Keratinocyte (primary cell): ENCODE results near the gene PTPRN2. TPM values are rescaled to one million over a fixed set of nuclear protein-coding genes. Genes with fewer than 3 reads are reported as not detected.

Experiments used
- DNase-seq: peaks from one replicate; pipeline ENCODE4 v3.0.0-alpha.2; 2011; ENCODE audit warnings: low read depth, missing footprints, low spot score
- FAIRE-seq: peaks from 2 replicates; lab custom pipeline; 2011; peaks lifted over from hg19 to GRCh38; lab: Jason Lieb, UNC
- H2AFZ ChIP-seq: 2 replicates; pipeline ENCODE4 v1.6.0; 2012; ENCODE audit warnings: low read length, control low read depth, inconsistent platforms; ENCODE audit not compliant: control insufficient read depth
- H3K27ac ChIP-seq: 2 replicates; pipeline ENCODE4 v1.5.1; 2011; ENCODE audit warnings: low read length; ENCODE audit not compliant: control insufficient read depth, insufficient read depth
- H3K27me3 ChIP-seq: 3 replicates; pipeline ENCODE4 v1.6.0; 2011; ENCODE audit warnings: low read length; ENCODE audit not compliant: control insufficient read depth, insufficient read depth; ENCODE audit errors: extremely low read depth
- H3K36me3 ChIP-seq, 2 experiments: 2 replicates in 1 of 2; 3 replicates in 1 of 2; pipeline ENCODE4 v1.5.1; 2011; ENCODE audit warnings: low read length in 2 of 2, mild to moderate bottlenecking in 1 of 2; ENCODE audit not compliant: control insufficient read depth in 2 of 2, insufficient read depth in 2 of 2; ENCODE audit errors: extremely low read depth in 1 of 2
- H3K4me1 ChIP-seq: 3 replicates; pipeline ENCODE4 v1.5.1; 2011; ENCODE audit warnings: low read length; ENCODE audit not compliant: control insufficient read depth, insufficient read depth; ENCODE audit errors: extremely low read depth
- H3K4me2 ChIP-seq: 3 replicates; pipeline ENCODE4 v1.6.0; 2011; ENCODE audit warnings: low read depth, low read length; ENCODE audit not compliant: control insufficient read depth, insufficient read depth; ENCODE audit errors: extremely low read depth
- H3K4me3 ChIP-seq, 3 experiments: fragments of 200-600 bp in 1 of 3; sonication (generic) in 1 of 3; 2 replicates in 2 of 3; 3 replicates in 1 of 3; pipeline ENCODE4 v1.5.1; 2011 to 2016; ENCODE audit warnings: low read length in 3 of 3, mild to moderate bottlenecking in 3 of 3, control low read depth in 2 of 3, inconsistent platforms in 1 of 3, low read depth in 1 of 3, mixed read lengths in 1 of 3, mixed run types in 1 of 3, moderate library complexity in 1 of 3; ENCODE audit not compliant: control insufficient read depth in 2 of 3, insufficient read depth in 2 of 3; ENCODE audit errors: extremely low read depth in 1 of 3
- H3K79me2 ChIP-seq: 2 replicates; pipeline ENCODE4 v1.6.0; 2012; ENCODE audit warnings: low read length; ENCODE audit not compliant: control insufficient read depth, insufficient read depth
- H3K9ac ChIP-seq: 3 replicates; pipeline ENCODE4 v1.6.0; 2011; ENCODE audit warnings: low read length; ENCODE audit not compliant: control insufficient read depth, insufficient read depth; ENCODE audit errors: extremely low read depth
- H3K9me1 ChIP-seq: 3 replicates; pipeline ENCODE4 v1.6.0; 2011; ENCODE audit warnings: low read length; ENCODE audit not compliant: control insufficient read depth, insufficient read depth; ENCODE audit errors: extremely low read depth
- H3K9me3 ChIP-seq: 2 replicates; pipeline ENCODE4 v1.5.1; 2012; ENCODE audit warnings: low read depth, low read length; ENCODE audit not compliant: control insufficient read depth
- H4K20me1 ChIP-seq: 3 replicates; pipeline ENCODE4 v1.6.0; 2011; ENCODE audit warnings: low read length; ENCODE audit not compliant: control insufficient read depth, insufficient read depth; ENCODE audit errors: extremely low read depth
- EZH2 ChIP-seq: IDR thresholded peaks from one replicate; pipeline ENCODE4 v1.6.1; 2012; ENCODE audit warnings: inconsistent platforms, mild to moderate bottlenecking, low read length, moderate library complexity
- dilution Hi-C: fragments of 300-500 bp; cut with MboI; formaldehyde crosslinking; loops from one replicate; pipeline ENCODE4 v1.7.0; 2020; ENCODE audit warnings: low sequenced_read_pairs; ENCODE audit not compliant: extremely low pct_ligation_motif_present
- polyA plus RNA-seq, 5 experiments: library from polyadenylated mRNA; depleted of rRNA in 3 of 5; stranded (reverse) in 3 of 5; stranded (forward) in 1 of 5; unstranded in 1 of 5; fragments of >200 nt; gene quantifications; 1 replicate in 1 of 5; 2 replicates in 3 of 5; 3 replicates in 1 of 5; pipeline versions ENCODE4 v1.2.1 to v1.2.3, GENCODE V29; 2011 to 2012; ENCODE audit warnings: missing spikeins in 2 of 5, low read depth in 1 of 5, low replicate concordance in 1 of 5
- TF ChIP-seq, protein P1 (sequence below), 3 experiments: IDR thresholded peaks in 1 of 3; conservative IDR thresholded peaks in 1 of 3; optimal IDR thresholded peaks in 1 of 3; 2 replicates in 2 of 3; 3 replicates in 1 of 3; pipeline versions ENCODE3 to v1.5.1; 2011; ENCODE audit warnings: low read length in 3 of 3, mild to moderate bottlenecking in 3 of 3, moderate library complexity in 2 of 3, control low read depth in 1 of 3, inconsistent platforms in 1 of 3; ENCODE audit not compliant: insufficient read depth in 2 of 3; ENCODE audit errors: extremely low read depth in 1 of 3

PTPRN2 gene
- polyA plus RNA-seq, 1 donor (not counting 4 experiments of a cell fraction or from before 2014, with no cell fraction given) = not detected

DNA sequence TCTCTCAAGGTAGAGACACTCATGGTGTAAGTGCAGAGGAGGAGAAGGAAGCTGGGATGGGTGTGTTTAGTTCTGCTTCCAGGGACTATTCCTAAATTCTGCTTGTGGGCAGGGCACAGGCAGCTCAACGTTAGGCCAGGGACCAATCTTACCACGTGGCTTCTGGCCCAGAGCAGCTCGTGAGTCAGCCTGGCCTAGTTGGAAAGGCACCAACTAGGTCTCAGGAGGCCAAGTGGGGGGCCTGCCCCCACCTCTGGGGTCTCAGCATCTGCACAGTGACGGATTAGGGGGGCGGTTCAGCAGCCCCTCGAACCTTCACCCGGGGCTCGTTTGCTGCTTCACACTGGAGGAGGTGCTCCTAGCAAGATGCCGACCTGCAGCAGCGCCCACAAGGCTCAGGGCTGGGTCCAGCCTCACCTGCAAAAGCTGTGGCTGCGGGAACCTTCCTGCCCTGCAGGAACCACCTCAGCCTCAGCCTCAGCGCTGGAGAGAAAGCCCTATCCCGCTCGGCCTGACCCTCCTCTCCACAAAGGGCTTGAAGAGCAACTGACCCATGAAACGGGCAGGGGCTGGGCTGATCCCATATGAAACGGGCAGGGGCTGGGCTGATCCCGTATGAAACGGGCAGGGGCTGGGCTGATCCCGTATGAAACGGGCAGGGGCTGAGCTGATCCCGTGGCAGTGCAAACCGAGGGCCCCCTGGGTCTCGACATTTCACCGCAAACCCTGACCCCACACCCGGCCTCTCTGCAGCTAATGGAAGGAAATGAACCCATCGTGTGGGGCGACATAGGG is 803.4 kb downstream of the PTPRN2 start:
- no peak overlapping the region for H2AFZ ChIP-seq
- no peak overlapping the region for H3K4me2 ChIP-seq
- FAIRE-seq (no peak), DNase-seq (no peak)
- TF ChIP-seq, protein P1, sequence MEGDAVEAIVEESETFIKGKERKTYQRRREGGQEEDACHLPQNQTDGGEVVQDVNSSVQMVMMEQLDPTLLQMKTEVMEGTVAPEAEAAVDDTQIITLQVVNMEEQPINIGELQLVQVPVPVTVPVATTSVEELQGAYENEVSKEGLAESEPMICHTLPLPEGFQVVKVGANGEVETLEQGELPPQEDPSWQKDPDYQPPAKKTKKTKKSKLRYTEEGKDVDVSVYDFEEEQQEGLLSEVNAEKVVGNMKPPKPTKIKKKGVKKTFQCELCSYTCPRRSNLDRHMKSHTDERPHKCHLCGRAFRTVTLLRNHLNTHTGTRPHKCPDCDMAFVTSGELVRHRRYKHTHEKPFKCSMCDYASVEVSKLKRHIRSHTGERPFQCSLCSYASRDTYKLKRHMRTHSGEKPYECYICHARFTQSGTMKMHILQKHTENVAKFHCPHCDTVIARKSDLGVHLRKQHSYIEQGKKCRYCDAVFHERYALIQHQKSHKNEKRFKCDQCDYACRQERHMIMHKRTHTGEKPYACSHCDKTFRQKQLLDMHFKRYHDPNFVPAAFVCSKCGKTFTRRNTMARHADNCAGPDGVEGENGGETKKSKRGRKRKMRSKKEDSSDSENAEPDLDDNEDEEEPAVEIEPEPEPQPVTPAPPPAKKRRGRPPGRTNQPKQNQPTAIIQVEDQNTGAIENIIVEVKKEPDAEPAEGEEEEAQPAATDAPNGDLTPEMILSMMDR (optimal IDR thresholded peaks at IDR 0.05 in 1 of 3, IDR thresholded peaks at IDR 0.05 in 1 of 3, conservative IDR thresholded peaks at IDR 0.05 in 1 of 3; ENCODE audit: extremely low read depth in 1 of 3, insufficient read depth in 2 of 3, low read length in 3 of 3) = no peak
- no peak for TF ChIP-seq EZH2
- no peaks in the 10 kb centered on the region for H3K9me1 ChIP-seq
- H3K4me3 ChIP-seq = no peak overlapping the region
- H3K9me3 ChIP-seq = peaks cover 22% of the 10 kb centered on the region
- H3K36me3 ChIP-seq = no peaks in the 10 kb centered on the region
- no peak overlapping the region for H3K27ac ChIP-seq
- dilution Hi-C loops = no loop called here
- H3K9ac ChIP-seq = no peak overlapping the region
- H3K27me3 ChIP-seq = no peaks in the 10 kb centered on the region
- no peaks in the 10 kb centered on the region for H4K20me1 ChIP-seq
- no peaks in the 10 kb centered on the region for H3K79me2 ChIP-seq
- no peaks in the 10 kb centered on the region for H3K4me1 ChIP-seq

DNA sequence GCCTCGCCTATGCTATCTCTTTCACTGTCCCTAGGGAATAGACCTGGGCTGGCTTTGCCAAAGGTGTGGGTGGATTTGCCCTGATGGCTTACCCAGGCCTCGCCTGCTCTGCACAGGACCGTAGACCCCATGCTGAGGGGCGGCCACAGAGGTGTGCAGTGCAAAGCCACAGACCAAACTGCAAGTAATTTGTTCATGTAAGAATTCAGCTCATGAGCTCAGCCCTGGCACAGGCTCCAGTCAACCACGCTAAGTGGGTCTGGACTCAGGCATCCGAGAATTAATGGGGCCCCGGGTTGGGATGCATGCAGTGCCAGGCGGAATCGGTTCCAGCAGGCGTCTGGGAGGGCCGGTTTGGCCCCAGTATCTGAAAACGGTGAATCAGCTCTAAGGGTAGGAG is 805.6 kb downstream of the PTPRN2 start:
- no peak for DNase-seq
- H3K4me3 ChIP-seq = no peak overlapping the region
- no peak overlapping the region for H3K9ac ChIP-seq
- H3K27ac ChIP-seq = no peak overlapping the region
- H3K27me3 ChIP-seq = no peaks in the 10 kb centered on the region
- TF ChIP-seq, protein P1 (optimal IDR thresholded peaks at IDR 0.05 in 1 of 3, IDR thresholded peaks at IDR 0.05 in 1 of 3, conservative IDR thresholded peaks at IDR 0.05 in 1 of 3; ENCODE audit: extremely low read depth in 1 of 3, insufficient read depth in 2 of 3, low read length in 3 of 3) = no peak
- no peak for TF ChIP-seq EZH2
- no peaks in the 10 kb centered on the region for H3K36me3 ChIP-seq
- no peaks in the 10 kb centered on the region for H3K4me1 ChIP-seq
- dilution Hi-C loops = no loop called here
- H3K9me3 ChIP-seq = peaks cover 26% of the 10 kb centered on the region
- H3K4me2 ChIP-seq = no peak overlapping the region
- H3K9me1 ChIP-seq = no peaks in the 10 kb centered on the region
- FAIRE-seq = no peak
- no peaks in the 10 kb centered on the region for H3K79me2 ChIP-seq
- H2AFZ ChIP-seq = no peak overlapping the region
- H4K20me1 ChIP-seq = no peaks in the 10 kb centered on the region
